Measurements from ENCODE around the gene CHRM4. TPM values are rescaled to one million over a fixed set of nuclear protein-coding genes. Genes with fewer than 3 reads are reported as not detected.

The CHRM4 gene
- total RNA-seq, 1 donor: 0.36 TPM

DNA sequence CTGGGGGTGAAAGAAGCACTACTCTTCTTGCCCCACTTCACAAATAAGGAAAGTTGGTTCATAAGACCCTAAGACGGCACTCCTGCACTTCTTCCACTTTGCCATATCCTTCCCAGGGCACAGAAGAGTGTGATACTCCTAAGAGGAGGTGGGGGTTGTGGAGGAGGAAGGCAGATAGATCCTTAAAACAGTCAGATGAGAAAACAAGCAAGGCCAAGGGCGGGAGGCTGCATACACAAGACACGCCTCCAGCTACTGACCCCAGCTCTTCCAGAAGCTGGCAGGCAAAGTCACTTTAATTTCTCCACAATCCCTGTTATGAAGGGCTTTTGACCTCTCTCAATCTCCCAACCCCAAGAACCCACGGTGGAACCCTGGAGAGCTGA is 1.6 kb upstream of the CHRM4 start:
- Histone ChIP-seq H3K27me3 (ENCODE audit: insufficient read depth, low read length) (peaks cover 32% of the 10 kb centered on the region), H3K4me3 (ENCODE audit: insufficient read depth, low read length) (peak overlapping the region; percentile 64), H2AFZ (ENCODE audit: low read length) (no peak overlapping the region), H3K27ac (ENCODE audit: low read depth, low read length) (no peak overlapping the region), H3K4me1 (ENCODE audit: insufficient read depth, low read length) (peaks cover 15% of the 10 kb centered on the region), H3K79me2 (ENCODE audit: insufficient read depth, low read length) (no peaks in the 10 kb centered on the region), H3K36me3 (ENCODE audit: insufficient read depth, low read length) (no peaks in the 10 kb centered on the region), H4K20me1 (ENCODE audit: insufficient read depth, low read length) (peaks cover 35% of the 10 kb centered on the region), H3K4me2 (ENCODE audit: insufficient read depth, low read length) (peak overlapping the region; percentile 79), H3K9me3 (ENCODE audit: low read depth, low read length) (no peaks in the 10 kb centered on the region)
- TF ChIP-seq CTCF (IDR thresholded peaks at IDR 0.05; ENCODE audit: extremely low read depth, low read depth, low read length): no peak
- no peak for DNase-seq (ENCODE audit: insufficient read length, low spot score, missing footprints)

DNA sequence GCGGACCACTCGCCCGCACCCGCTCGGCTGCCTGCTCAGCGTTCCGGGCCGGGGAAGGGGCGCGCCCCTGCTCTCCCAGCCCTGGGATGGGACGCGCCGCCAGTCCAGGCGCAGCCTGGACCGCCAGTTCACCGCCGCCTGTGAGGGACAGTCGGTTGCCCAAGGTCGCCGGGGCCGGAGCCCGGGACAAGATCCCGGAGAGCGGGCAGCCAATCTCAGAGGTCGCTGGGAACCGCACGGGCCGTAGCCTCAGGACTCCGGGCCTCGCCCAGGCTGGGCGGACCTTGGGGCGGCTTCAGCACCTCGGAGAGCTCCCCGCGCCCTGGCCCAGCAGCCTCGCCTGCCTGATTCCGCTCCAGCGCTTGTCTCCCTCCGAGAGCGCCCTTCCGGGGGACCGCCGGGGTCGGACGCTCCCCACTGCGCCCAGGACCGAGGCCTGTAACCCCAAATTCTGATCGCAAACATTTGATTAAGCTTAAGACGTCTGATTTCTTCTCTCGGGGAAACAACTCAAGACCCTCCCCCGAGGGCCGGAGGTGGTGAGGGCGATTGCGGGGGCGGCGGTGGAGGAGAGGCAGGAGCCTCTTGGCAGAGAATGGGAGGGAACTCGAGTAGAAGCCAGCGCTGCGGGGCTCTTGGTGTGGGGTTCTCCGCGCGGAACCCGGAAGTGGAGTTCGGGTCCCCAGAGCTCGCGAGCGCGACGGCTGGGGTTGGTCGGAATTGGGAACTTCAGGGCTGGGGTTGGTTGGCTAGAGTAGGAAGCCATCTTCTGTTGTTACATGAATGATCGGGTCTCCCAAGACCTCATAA is 1.1 kb upstream of the CHRM4 start:
- Histone ChIP-seq H3K27me3 (ENCODE audit: insufficient read depth, low read length) (peaks cover 38% of the 10 kb centered on the region), H3K4me3 (ENCODE audit: insufficient read depth, low read length) (peak overlapping the region; percentile 64), H3K79me2 (ENCODE audit: insufficient read depth, low read length) (no peaks in the 10 kb centered on the region), H4K20me1 (ENCODE audit: insufficient read depth, low read length) (peaks cover 32% of the 10 kb centered on the region), H3K4me1 (ENCODE audit: insufficient read depth, low read length) (peaks cover 15% of the 10 kb centered on the region), H3K36me3 (ENCODE audit: insufficient read depth, low read length) (no peaks in the 10 kb centered on the region), H3K4me2 (ENCODE audit: insufficient read depth, low read length) (peak overlapping the region; percentile 79), H2AFZ (ENCODE audit: low read length) (no peak overlapping the region), H3K9me3 (ENCODE audit: low read depth, low read length) (no peaks in the 10 kb centered on the region), H3K27ac (ENCODE audit: low read depth, low read length) (no peak overlapping the region)
- no peak for TF ChIP-seq CTCF (IDR thresholded peaks at IDR 0.05; ENCODE audit: extremely low read depth, low read depth, low read length)
- peak; percentile 100 for DNase-seq (ENCODE audit: insufficient read length, low spot score, missing footprints)

GRCh38 chr11:46391186-46391577 is 394 bp downstream of the CHRM4 start:
- H2AFZ ChIP-seq (ENCODE audit: low read length): no peak overlapping the region
- peaks cover 26% of the 10 kb centered on the region for H4K20me1 ChIP-seq (ENCODE audit: insufficient read depth, low read length)

More at GRCh38 chr11:46391186-46391577, 394 bp downstream of the CHRM4 start:
- no peak overlapping the region for H3K4me2 ChIP-seq (ENCODE audit: insufficient read depth, low read length)
- no peaks in the 10 kb centered on the region for H3K79me2 ChIP-seq (ENCODE audit: insufficient read depth, low read length)
- peak; percentile 90 for DNase-seq (ENCODE audit: insufficient read length, low spot score, missing footprints)
- no peaks in the 10 kb centered on the region for H3K36me3 ChIP-seq (ENCODE audit: insufficient read depth, low read length)
- H3K4me3 ChIP-seq (ENCODE audit: insufficient read depth, low read length): no peak overlapping the region
- no peak for TF ChIP-seq CTCF (IDR thresholded peaks at IDR 0.05; ENCODE audit: extremely low read depth, low read depth, low read length)
- no peak overlapping the region for H3K27ac ChIP-seq (ENCODE audit: low read depth, low read length)
- peaks cover 45% of the 10 kb centered on the region for H3K27me3 ChIP-seq (ENCODE audit: insufficient read depth, low read length)
- peaks cover 15% of the 10 kb centered on the region for H3K4me1 ChIP-seq (ENCODE audit: insufficient read depth, low read length)
- no peaks in the 10 kb centered on the region for H3K9me3 ChIP-seq (ENCODE audit: low read depth, low read length)
